T-cell (primary cell): ENCODE measurements around the gene LRIT3. TPM values are rescaled to one million over a fixed set of nuclear protein-coding genes. Genes with fewer than 3 reads are reported as not detected.
A peak's percentile ranks its signal among the peaks of the same experiment; 100 is the strongest.

Source experiments
- ATAC-seq, 4 experiments: fragments of 200-7000 bp in 3 of 4; fragments of 150-1000 bp in 1 of 4; cut with Tn5 transposase; replicated peaks in 1 of 4; 1 replicate in 3 of 4; 2 replicates in 1 of 4; pipeline ENCODE4 v1.10.0; 2021; ENCODE audit warnings: moderate library complexity in 3 of 4, mild to moderate bottlenecking in 2 of 4, moderate number of reproducible peaks in 1 of 4
- CTCF ChIA-PET, 2 donors: fragments of 300-600 bp; sonication (Branson Sonifier 250); formaldehyde crosslinking; loops; one replicate each; lab custom pipeline; 2022; ENCODE audit warnings: antibody characterized with exemption in 2 of 2; lab: Charles Lee
- POLR2A ChIA-PET, 2 donors: fragments of 300-600 bp; sonication (Branson Sonifier 250); formaldehyde crosslinking; loops; one replicate each; lab custom pipeline; 2022; ENCODE audit warnings: antibody characterized with exemption in 2 of 2; lab: Charles Lee
- DNase-seq, 35 experiments: peaks; one replicate each; pipeline versions ENCODE4 v3.0.0 to v3.0.0-alpha.2; 2013 to 2023
- H3K27ac ChIP-seq: one replicate; pipeline ENCODE4 v1.5.1; 2013; ENCODE audit warnings: low read length
- H3K27me3 ChIP-seq, 2 experiments: replicated peaks in 1 of 2; 1 replicate in 1 of 2; 2 replicates in 1 of 2; pipeline versions ENCODE4 v1.6.1 to v1.7.0; 2013; ENCODE audit warnings: low read length in 1 of 2, mixed read lengths in 1 of 2; ENCODE audit not compliant: control insufficient read depth in 2 of 2, insufficient read depth in 2 of 2; ENCODE audit errors: extremely low read depth in 1 of 2
- H3K36me3 ChIP-seq, 2 donors: 1 replicate in 1 of 2; 2 replicates in 1 of 2; pipeline versions ENCODE4 v1.6.1 to v1.7.0; 2013; ENCODE audit warnings: low read length in 1 of 2; ENCODE audit not compliant: control insufficient read depth in 2 of 2, insufficient read depth in 1 of 2; ENCODE audit errors: extremely low read depth in 1 of 2
- H3K4me1 ChIP-seq, 2 experiments: 1 replicate in 1 of 2; 2 replicates in 1 of 2; pipeline versions ENCODE4 v1.6.1 to v1.7.0; 2013; ENCODE audit warnings: low read length in 2 of 2, mixed read lengths in 1 of 2; ENCODE audit not compliant: insufficient read depth in 2 of 2, control insufficient read depth in 1 of 2; ENCODE audit errors: extremely low read depth in 1 of 2
- H3K4me3 ChIP-seq, 2 donors: 1 replicate in 1 of 2; 2 replicates in 1 of 2; pipeline versions ENCODE4 v1.5.1 to v1.7.0; 2013; ENCODE audit warnings: mild to moderate bottlenecking in 2 of 2, low read length in 1 of 2, moderate library complexity in 1 of 2; ENCODE audit not compliant: control insufficient read depth in 1 of 2; ENCODE audit errors: extremely low read depth in 1 of 2
- H3K9me3 ChIP-seq: 2 replicates; pipeline ENCODE4 v1.7.0; 2013
- H3K27ac Mint-ChIP-seq, 2 donors: one replicate each; pipeline ENCODE4 v1.8.0; 2020 to 2021; ENCODE audit warnings: mild to moderate bottlenecking in 2 of 2, mixed read lengths in 2 of 2
- H3K27me3 Mint-ChIP-seq, 2 donors: one replicate each; pipeline ENCODE4 v1.8.0; 2021 to 2022; ENCODE audit warnings: mixed read lengths in 2 of 2
- H3K36me3 Mint-ChIP-seq: one replicate; pipeline ENCODE4 v1.8.0; 2021; ENCODE audit warnings: mixed read lengths
- H3K4me1 Mint-ChIP-seq, 3 donors: one replicate each; pipeline ENCODE4 v1.8.0; 2020 to 2022; ENCODE audit warnings: mixed read lengths in 3 of 3, mild to moderate bottlenecking in 1 of 3
- H3K4me3 Mint-ChIP-seq, 3 donors: one replicate each; pipeline ENCODE4 v1.8.0; 2020 to 2022; ENCODE audit warnings: mild to moderate bottlenecking in 3 of 3, mixed read lengths in 3 of 3, moderate library complexity in 3 of 3
- H3K9me3 Mint-ChIP-seq, 3 donors: one replicate each; pipeline ENCODE4 v1.8.0; 2020 to 2022; ENCODE audit warnings: mixed read lengths in 3 of 3
- WGBS: methylation state at CpG from one replicate; pipeline ENCODE4 v1.1.5; 2013; ENCODE audit warnings: missing lambda C conversion rate; ENCODE audit not compliant: insufficient coverage; 5-methylcytosine and 5-hydroxymethylcytosine counted together
- total RNA-seq, 35 experiments: library from RNA in 6 of 35; stranded (reverse) in 6 of 35; fragments of 120-200 nt in 1 of 35; gene quantifications; one replicate each; pipeline versions ENCODE4 v1.2.1 to v1.2.4 and lab custom pipeline; 2013 to 2026

Gene LRIT3
- total RNA-seq, 5 donors from 2014 or later (not counting 1 experiment from before 2014, with no cell fraction given) = 0.12 to 0.41 (median 0.26) TPM

GRCh38 chr4:109816894-109817293 lies 31.0 kb upstream of the LRIT3 start:
- no peak for ATAC-seq
- H3K4me1 Mint-ChIP-seq = peaks cover 44 to 51% (median 47%) of the 10 kb centered on the region in 3 donors

GRCh38 chr4:109818268-109818667 lies 29.6 kb upstream of the LRIT3 start:
- CTCF ChIA-PET = interaction anchor here (0.7 to 1.1 kb wide), 2 partner anchors 385 to 386 kb away, joined by 3 read pairs; no protein-coding TSS in a partner anchor
- Mint-ChIP-seq H3K4me1 (peaks cover 46 to 51% (median 47%) of the 10 kb centered on the region in 3 donors), H3K4me3 (no peak overlapping the region), H3K36me3 (peaks cover 35% of the 10 kb centered on the region), H3K27me3 (no peaks in the 10 kb centered on the region), H3K9me3 (no peaks in the 10 kb centered on the region), H3K27ac (no peak overlapping the region)
- Histone ChIP-seq H3K9me3 (no peaks in the 10 kb centered on the region), H3K36me3 (peaks cover 4 to 30% of the 10 kb centered on the region in 2 donors), H3K4me3 (no peak overlapping the region), H3K4me1 (peaks cover 9 to 17% of the 10 kb centered on the region in 2 experiments), H3K27ac (no peak overlapping the region), H3K27me3 (no peaks in the 10 kb centered on the region)
- DNase-seq = no peak
- POLR2A ChIA-PET = interaction anchor here in 1 of 2 donors (0.5 kb wide), 1 partner anchor 1606 kb away, joined by 3 read pairs; no protein-coding TSS in a partner anchor
- ATAC-seq = no peak
- 100% methylated on average over 3 of the region's 4 CpGs for WGBS

More at GRCh38 chr4:109816894-109817293, 31.0 kb upstream of the LRIT3 start:
- 69% methylated on average over 1 of the region's 1 CpG for WGBS
- Histone ChIP-seq H3K36me3 (peaks cover 0 to 17% of the 10 kb centered on the region in 2 donors), H3K27ac (no peak overlapping the region), H3K4me1 (peaks cover 9 to 17% of the 10 kb centered on the region in 2 experiments), H3K27me3 (no peaks in the 10 kb centered on the region), H3K4me3 (no peak overlapping the region), H3K9me3 (no peaks in the 10 kb centered on the region)
- Mint-ChIP-seq H3K36me3 (peaks cover 27% of the 10 kb centered on the region), H3K9me3 (no peaks in the 10 kb centered on the region), H3K4me3 (peak overlapping the region; percentile 96 to 99 (median 99)), H3K27me3 (no peaks in the 10 kb centered on the region), H3K27ac (peak overlapping the region; percentile 93 to 97)
- DNase-seq = no peak
- ChIA-PET POLR2A (interaction anchor here (0.5 to 0.6 kb wide), 2 partner anchors 256 kb away, joined by 3 read pairs; no protein-coding TSS in a partner anchor), CTCF (interaction anchor here in 1 of 2 donors (1.1 to 1.2 kb wide), 2 partner anchors 116 to 384 kb away, joined by 3 read pairs; no protein-coding TSS in a partner anchor)

GRCh38 chr4:109820563-109820962 lies 27.3 kb upstream of the LRIT3 start:
- Histone ChIP-seq H3K9me3 (no peaks in the 10 kb centered on the region), H3K4me3 (no peak overlapping the region), H3K27me3 (no peaks in the 10 kb centered on the region), H3K4me1 (peaks cover 9 to 12% of the 10 kb centered on the region in 2 experiments), H3K27ac (no peak overlapping the region), H3K36me3 (peaks cover 4 to 38% of the 10 kb centered on the region in 2 donors)
- ATAC-seq = no peak
- Mint-ChIP-seq H3K27me3 (no peaks in the 10 kb centered on the region), H3K4me3 (no peak overlapping the region), H3K27ac (peak overlapping the region in 1 of 2 donors; percentile 29), H3K36me3 (peaks cover 46% of the 10 kb centered on the region), H3K9me3 (no peaks in the 10 kb centered on the region), H3K4me1 (peaks cover 39 to 48% (median 39%) of the 10 kb centered on the region in 3 donors)
- no peak for DNase-seq
- CTCF ChIA-PET = interaction anchor here in 1 of 2 donors (0.6 to 1.0 kb wide), 2 partner anchors 161 to 391 kb away, joined by 3 to 4 read pairs; no protein-coding TSS in a partner anchor
- WGBS = 86% methylated on average over 1 of the region's 2 CpGs
- POLR2A ChIA-PET = no interaction called here

GRCh38 chr4:109821185-109821584 lies 26.7 kb upstream of the LRIT3 start:
- POLR2A ChIA-PET = no interaction called here
- ATAC-seq = no peak

GRCh38 chr4:109826719-109827118 lies 21.2 kb upstream of the LRIT3 start:
- Mint-ChIP-seq H3K4me1 (peaks cover 0 to 2% (median 0%) of the 10 kb centered on the region in 3 donors), H3K9me3 (no peaks in the 10 kb centered on the region), H3K27ac (no peak overlapping the region), H3K27me3 (no peaks in the 10 kb centered on the region), H3K36me3 (peaks cover 20% of the 10 kb centered on the region), H3K4me3 (no peak overlapping the region)
- peak in 1 of 35 experiments; percentile 46 for DNase-seq
- Histone ChIP-seq H3K36me3 (peaks cover 4 to 23% of the 10 kb centered on the region in 2 donors), H3K4me1 (no peaks in the 10 kb centered on the region), H3K4me3 (no peak overlapping the region), H3K27ac (no peak overlapping the region), H3K27me3 (no peaks in the 10 kb centered on the region), H3K9me3 (no peaks in the 10 kb centered on the region)
- CTCF ChIA-PET = interaction anchor here (0.6 to 2.9 kb wide), 12 partner anchors 11 to 1471 kb away, joined by 3 to 10 read pairs (median 4); partner anchors contain the start of genes SEC24B (in 2 of the 2) and GAR1 (in 1 of the 2)
- POLR2A ChIA-PET = no interaction called here
- ATAC-seq = peak in 2 of 4 experiments; percentile 52 to 64

More at GRCh38 chr4:109821185-109821584, 26.7 kb upstream of the LRIT3 start:
- no peak overlapping the region for H3K27ac ChIP-seq
- H3K27me3 ChIP-seq = no peaks in the 10 kb centered on the region
- DNase-seq = no peak
- no peaks in the 10 kb centered on the region for H3K9me3 ChIP-seq
- WGBS = no CpG with 5 or more reads among the region's 2 CpGs
- peaks cover 46% of the 10 kb centered on the region for H3K36me3 Mint-ChIP-seq
- peaks cover 6 to 7% of the 10 kb centered on the region in 2 experiments for H3K4me1 ChIP-seq
- H3K27me3 Mint-ChIP-seq = no peaks in the 10 kb centered on the region
- peaks cover 32 to 42% (median 32%) of the 10 kb centered on the region in 3 donors for H3K4me1 Mint-ChIP-seq
- H3K27ac Mint-ChIP-seq = peak overlapping the region in 1 of 2 donors; percentile 2
- no peak overlapping the region for H3K4me3 ChIP-seq
- no peak overlapping the region for H3K4me3 Mint-ChIP-seq
- H3K9me3 Mint-ChIP-seq = no peaks in the 10 kb centered on the region
- H3K36me3 ChIP-seq = peaks cover 4 to 38% of the 10 kb centered on the region in 2 donors
- CTCF ChIA-PET = interaction anchor here in 1 of 2 donors (0.6 to 1.0 kb wide), 2 partner anchors 162 to 390 kb away, joined by 3 to 4 read pairs; no protein-coding TSS in a partner anchor

- ChIA-PET POLR2A (no interaction called here), CTCF (interaction anchor here (0.7 to 2.9 kb wide), 5 partner anchors 12 to 394 kb away, joined by 3 to 10 read pairs (median 6); partner anchors contain the start of genes GAR1 (in 1 of the 2) and SEC24B (in 1 of the 2))
- H3K36me3 Mint-ChIP-seq = peaks cover 16% of the 10 kb centered on the region
- H3K27ac Mint-ChIP-seq = no peak within 1 kb of the TSS
- H3K27ac ChIP-seq = no peak within 1 kb of the TSS
- H3K4me1 ChIP-seq = no peaks in the 10 kb centered on the region
- no peak within 1 kb of the TSS for H3K4me3 Mint-ChIP-seq
- H3K9me3 ChIP-seq = no peaks in the 10 kb centered on the region
- H3K27me3 ChIP-seq = no peaks in the 10 kb centered on the region
- no peaks in the 10 kb centered on the region for H3K9me3 Mint-ChIP-seq
- H3K4me3 ChIP-seq = no peak within 1 kb of the TSS
- no CpG with 5 or more reads among the region's 2 CpGs for WGBS
- ATAC-seq = no peak
- H3K27me3 Mint-ChIP-seq = no peaks in the 10 kb centered on the region
- H3K4me1 Mint-ChIP-seq = peaks cover 0 to 2% (median 0%) of the 10 kb centered on the region in 3 donors
- no peak for DNase-seq
- H3K36me3 ChIP-seq = peaks cover 4 to 17% of the 10 kb centered on the region in 2 donors
These were observed 20.2 kb upstream of the LRIT3 start, which contains the start of gene RRH for GRCh38 chr4:109827672-109828071. Gene RRH (plus strand): TSS chr4:109827972. CDS start chr4:109828028, 56 bp downstream.
